ENCODE data around the gene CFAP97D1.

The CFAP97D1 gene

GRCh38 chr17:43780135-43780534 lies at the start of gene CFAP97D1:
TSS of gene CFAP97D1 (plus strand) at chr17:43780435. CDS start at chr17:43780463, 28 bp downstream.
- no peak for DNase-seq (ENCODE audit: insufficient read length, low spot score)

GRCh38 chr17:43732958-43733357 lies 47.3 kb upstream of the CFAP97D1 start:
- FAIRE-seq, result no peak
- DNase-seq (ENCODE audit: insufficient read length, low spot score), result no peak

More at GRCh38 chr17:43780135-43780534, at the start of gene CFAP97D1:
- FAIRE-seq, result no peak

GRCh38 chr17:43733956-43734355 lies 46.3 kb upstream of the CFAP97D1 start:
- no peak for DNase-seq (ENCODE audit: insufficient read length, low spot score)
- no peak for FAIRE-seq

GRCh38 chr17:43734376-43734775 lies 45.9 kb upstream of the CFAP97D1 start:
- no peak for DNase-seq (ENCODE audit: insufficient read length, low spot score)
- FAIRE-seq, result no peak

GRCh38 chr17:43736389-43736788 lies 43.8 kb upstream of the CFAP97D1 start:
- FAIRE-seq, result no peak
- no peak for DNase-seq (ENCODE audit: insufficient read length, low spot score)

- no peak for FAIRE-seq
- DNase-seq (ENCODE audit: insufficient read length, low spot score), result no peak
These were observed 42.5 kb upstream of the CFAP97D1 start for GRCh38 chr17:43737722-43738121.

GRCh38 chr17:43740541-43740940 lies 39.7 kb upstream of the CFAP97D1 start:
- FAIRE-seq (no peak), DNase-seq (ENCODE audit: insufficient read length, low spot score) (no peak)

GRCh38 chr17:43741636-43742035 lies 38.6 kb upstream of the CFAP97D1 start:
- FAIRE-seq (no peak), DNase-seq (ENCODE audit: insufficient read length, low spot score) (no peak)

GRCh38 chr17:43745541-43745940 lies 34.7 kb upstream of the CFAP97D1 start:
- no peak for DNase-seq (ENCODE audit: insufficient read length, low spot score)
- FAIRE-seq, result no peak

- FAIRE-seq, result no peak
These were observed 30.1 kb upstream of the CFAP97D1 start for GRCh38 chr17:43750153-43750552.

GRCh38 chr17:43753493-43754129 lies 26.6 kb upstream of the CFAP97D1 start:
- DNase-seq (ENCODE audit: insufficient read length, low spot score) (no peak), FAIRE-seq (peak; percentile 11)

More at GRCh38 chr17:43750153-43750552, 30.1 kb upstream of the CFAP97D1 start:
- no peak for DNase-seq (ENCODE audit: insufficient read length, low spot score)

- DNase-seq (ENCODE audit: insufficient read length, low spot score) (no peak), FAIRE-seq (no peak)
These were observed 25.3 kb upstream of the CFAP97D1 start for GRCh38 chr17:43754947-43755346.

GRCh38 chr17:43755389-43755875 lies 24.8 kb upstream of the CFAP97D1 start:
- DNase-seq (ENCODE audit: insufficient read length, low spot score) (no peak), FAIRE-seq (no peak)

GRCh38 chr17:43756201-43756600 lies 24.0 kb upstream of the CFAP97D1 start:
- FAIRE-seq, result no peak
- DNase-seq (ENCODE audit: insufficient read length, low spot score), result no peak

GRCh38 chr17:43757171-43757660 lies 23.0 kb upstream of the CFAP97D1 start:
- FAIRE-seq (no peak), DNase-seq (ENCODE audit: insufficient read length, low spot score) (no peak)

GRCh38 chr17:43758086-43758485 lies 22.1 kb upstream of the CFAP97D1 start:
- FAIRE-seq, result no peak
- no peak for DNase-seq (ENCODE audit: insufficient read length, low spot score)

- FAIRE-seq, result no peak
- no peak for DNase-seq (ENCODE audit: insufficient read length, low spot score)
These were observed 21.6 kb upstream of the CFAP97D1 start, which contains the start of gene SOST for GRCh38 chr17:43758497-43759174. TSS of gene SOST (minus strand) at chr17:43758791. CDS start at chr17:43758741, 50 bp downstream.

GRCh38 chr17:43759836-43760235 lies 20.4 kb upstream of the CFAP97D1 start:
- no peak for FAIRE-seq
- no peak for DNase-seq (ENCODE audit: insufficient read length, low spot score)

- peak; percentile 96 for FAIRE-seq
- peak; percentile 95 for DNase-seq (ENCODE audit: insufficient read length, low spot score)
These were observed 19.9 kb upstream of the CFAP97D1 start for GRCh38 chr17:43760254-43760852.

- FAIRE-seq (peak; percentile 70), DNase-seq (ENCODE audit: insufficient read length, low spot score) (no peak)
These were observed 13.7 kb upstream of the CFAP97D1 start for GRCh38 chr17:43766413-43767052.
